Adrenal gland (tissue), 12 donors: ENCODE results near the gene SPATA31C1. TPM values are rescaled to one million over a fixed set of nuclear protein-coding genes. Genes with fewer than 3 reads are reported as not detected.

Experiments used
- DNase-seq, 7 donors: peaks; one replicate each; pipeline ENCODE4 v3.0.0-alpha.2; 2019 to 2020
- H3K27ac ChIP-seq, 5 donors: fragments of 200-600 bp; sonication (generic) in 4 of 5; 1 replicate in 3 of 5; 2 replicates in 2 of 5; pipeline versions ENCODE4 v1.5.1 to v1.8.0; 2016 to 2020; ENCODE audit warnings: mild to moderate bottlenecking in 1 of 5
- H3K27me3 ChIP-seq: fragments of 200-600 bp; 2 replicates; pipeline ENCODE4 v1.8.0; 2021
- H3K36me3 ChIP-seq, 2 donors: fragments of 200-600 bp; replicated peaks in 1 of 2; 1 replicate in 1 of 2; 2 replicates in 1 of 2; pipeline versions ENCODE4 v1.5.1 to v1.8.0; 2018 to 2022
- H3K4me1 ChIP-seq, 2 donors: fragments of 200-600 bp; replicated peaks in 1 of 2; 1 replicate in 1 of 2; 2 replicates in 1 of 2; pipeline versions ENCODE4 v1.5.1 to v1.8.0; 2018 to 2021
- H3K4me3 ChIP-seq, 4 donors: fragments of 200-600 bp; sonication (generic) in 3 of 4; one replicate each; pipeline ENCODE4 v1.5.1; 2016 to 2018
- H3K9me3 ChIP-seq, 3 donors: fragments of 200-600 bp; sonication (generic) in 1 of 3; replicated peaks in 1 of 3; 1 replicate in 2 of 3; 2 replicates in 1 of 3; pipeline versions ENCODE4 v1.5.1 to v1.8.0; 2016 to 2021
- POLR2A ChIP-seq, 2 donors: fragments of 450-650 bp; IDR thresholded peaks; one replicate each; pipeline ENCODE4 v1.6.1; 2017; ENCODE audit warnings: antibody characterized with exemption in 2 of 2, mild to moderate bottlenecking in 2 of 2, moderate library complexity in 1 of 2
- WGBS, 4 donors: extraction: QIAGEN DNeasy Blood & Tissue Kit in 2 of 4; methylation state at CpG; one replicate each; pipeline versions ENCODE4 v1.1.5 to v1.1.7; 2013 to 2017; 5-methylcytosine and 5-hydroxymethylcytosine counted together
- intact Hi-C, 2 donors: fragments of 100-400 bp; cut with DNase I; formaldehyde crosslinking; loops; one replicate each; pipeline versions ENCODE4 v1.14.1 to v1.15.0; 2022 to 2023
- polyA plus RNA-seq, 3 donors: library from polyadenylated mRNA; stranded (reverse); fragments of 200-250 nt in 2 of 3; fragments of 350-450 nt in 1 of 3; fragmentation: Illumina TruSeq in 1 of 3; extraction: RNeasy Lipid Tissue Mini Kit (QIAGEN cat#74804) in 1 of 3; gene quantifications; one replicate each; pipeline ENCODE4 v1.2.3, GENCODE V29; 2013 to 2014
- total RNA-seq, 9 donors: library from RNA; depleted of rRNA in 4 of 9; stranded (reverse); fragments of >200 nt in 4 of 9; fragments of 120-200 nt in 1 of 9; fragmentation: NEBNext Ultra II Directional in 1 of 9; extraction: Animal tissue kit (Norgen Biotek cat#: 25700) in 1 of 9; gene quantifications; one replicate each; pipeline versions ENCODE4 v1.1.0 to v1.2.4, GENCODE V29; 2013 to 2023
- TF ChIP-seq, protein P1 (sequence below), 6 experiments: fragments of 450-650 bp in 4 of 6; fragments of 200-600 bp in 2 of 6; sonication (generic) in 1 of 6; IDR thresholded peaks; 1 replicate in 5 of 6; 2 replicates in 1 of 6; pipeline versions ENCODE4 v1.5.1 to v1.8.0; 2016 to 2021; ENCODE audit warnings: antibody characterized with exemption in 6 of 6, mild to moderate bottlenecking in 2 of 6, moderate library complexity in 1 of 6
- donor health status: healthy with polysubstance abuse.
- donor health status: Bipolar disorder and iron deficiency.
- donor health status: DM: yes; HTN: yes; CAD: no.
- donor health status: DM: no; HTN: no; CAD: no.
- donor health status: DM: no; HTN: no; CAD: no.
- donor health status: DM: yes; HTN: yes; CAD: no.

Gene SPATA31C1
- total and polyA plus RNA-seq, 12 donors, result not detected

DNA sequence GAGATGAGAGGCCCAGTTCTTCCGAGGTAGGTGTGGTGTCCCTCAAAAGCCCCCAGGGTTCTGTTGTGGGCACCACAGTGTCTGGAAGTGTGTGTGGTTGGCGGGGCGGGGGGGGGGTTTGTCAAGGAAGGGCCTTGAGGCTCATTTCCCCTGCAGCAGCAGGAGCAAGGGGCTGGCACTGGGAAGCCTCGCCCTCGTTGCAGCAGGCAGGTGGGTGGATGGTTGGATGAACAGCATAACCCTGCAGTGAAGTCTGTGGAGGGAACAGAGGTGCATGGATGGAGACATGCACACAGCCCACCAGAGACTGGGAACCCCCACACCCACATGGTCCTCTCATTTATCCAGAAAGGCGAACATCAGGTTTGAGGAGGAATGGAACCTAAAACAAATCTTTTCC lies 37.1 kb upstream of the SPATA31C1 start:
- WGBS, 4 donors, result 80 to 92% (median 83%) methylated on average over 5 to 6 of the region's 6 CpGs
- TF ChIP-seq, protein P1, sequence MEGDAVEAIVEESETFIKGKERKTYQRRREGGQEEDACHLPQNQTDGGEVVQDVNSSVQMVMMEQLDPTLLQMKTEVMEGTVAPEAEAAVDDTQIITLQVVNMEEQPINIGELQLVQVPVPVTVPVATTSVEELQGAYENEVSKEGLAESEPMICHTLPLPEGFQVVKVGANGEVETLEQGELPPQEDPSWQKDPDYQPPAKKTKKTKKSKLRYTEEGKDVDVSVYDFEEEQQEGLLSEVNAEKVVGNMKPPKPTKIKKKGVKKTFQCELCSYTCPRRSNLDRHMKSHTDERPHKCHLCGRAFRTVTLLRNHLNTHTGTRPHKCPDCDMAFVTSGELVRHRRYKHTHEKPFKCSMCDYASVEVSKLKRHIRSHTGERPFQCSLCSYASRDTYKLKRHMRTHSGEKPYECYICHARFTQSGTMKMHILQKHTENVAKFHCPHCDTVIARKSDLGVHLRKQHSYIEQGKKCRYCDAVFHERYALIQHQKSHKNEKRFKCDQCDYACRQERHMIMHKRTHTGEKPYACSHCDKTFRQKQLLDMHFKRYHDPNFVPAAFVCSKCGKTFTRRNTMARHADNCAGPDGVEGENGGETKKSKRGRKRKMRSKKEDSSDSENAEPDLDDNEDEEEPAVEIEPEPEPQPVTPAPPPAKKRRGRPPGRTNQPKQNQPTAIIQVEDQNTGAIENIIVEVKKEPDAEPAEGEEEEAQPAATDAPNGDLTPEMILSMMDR (IDR thresholded peaks at IDR 0.05), result no peak
- no peak for TF ChIP-seq POLR2A (IDR thresholded peaks at IDR 0.05)
- Histone ChIP-seq H3K27ac (no peak overlapping the region), H3K36me3 (no peaks in the 10 kb centered on the region), H3K4me1 (no peaks in the 10 kb centered on the region), H3K4me3 (no peak overlapping the region), H3K9me3 (no peaks in the 10 kb centered on the region), H3K27me3 (no peaks in the 10 kb centered on the region)
- no peak for DNase-seq
- intact Hi-C loops, result no loop called here

DNA sequence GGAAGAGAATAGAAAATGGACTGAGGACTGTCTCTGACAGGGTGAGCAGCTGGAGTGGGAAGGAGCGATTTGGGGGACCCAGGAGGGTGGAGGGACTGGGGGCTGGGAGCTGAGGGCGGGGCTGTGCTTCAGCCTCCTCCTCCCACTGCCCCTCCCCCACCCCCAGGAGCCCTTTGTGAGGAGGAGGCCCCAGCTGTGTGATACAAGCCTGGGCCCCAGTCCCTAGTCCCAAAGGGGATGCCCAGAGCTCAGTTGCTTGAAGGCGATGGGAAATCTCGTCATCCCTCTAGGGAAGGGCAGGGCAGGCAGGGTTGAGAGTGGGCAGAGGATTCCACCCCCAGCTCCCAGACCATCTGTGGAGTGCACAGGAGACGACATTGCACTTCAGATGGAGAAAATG lies 35.1 kb upstream of the SPATA31C1 start, which contains the start of gene SPATA31E1:
TSS of gene SPATA31E1 (plus strand) at position 251 of the 400 bp plus-strand sequence. CDS start at position 266, 15 bp downstream.
- Histone ChIP-seq H3K4me3 (no peak within 1 kb of the TSS), H3K27me3 (no peaks in the 10 kb centered on the region), H3K36me3 (no peaks in the 10 kb centered on the region), H3K4me1 (no peaks in the 10 kb centered on the region), H3K27ac (no peak within 1 kb of the TSS), H3K9me3 (no peaks in the 10 kb centered on the region)
- peak in 1 of 7 donors; percentile 27 for DNase-seq
- 77 to 86% (median 82%) methylated on average over 1 to 5 of the region's 5 CpGs for WGBS, 4 donors
- intact Hi-C loops, result no loop called here
- TF ChIP-seq POLR2A (IDR thresholded peaks at IDR 0.05), result no peak
- TF ChIP-seq, protein P1 (IDR thresholded peaks at IDR 0.05), result no peak

DNA sequence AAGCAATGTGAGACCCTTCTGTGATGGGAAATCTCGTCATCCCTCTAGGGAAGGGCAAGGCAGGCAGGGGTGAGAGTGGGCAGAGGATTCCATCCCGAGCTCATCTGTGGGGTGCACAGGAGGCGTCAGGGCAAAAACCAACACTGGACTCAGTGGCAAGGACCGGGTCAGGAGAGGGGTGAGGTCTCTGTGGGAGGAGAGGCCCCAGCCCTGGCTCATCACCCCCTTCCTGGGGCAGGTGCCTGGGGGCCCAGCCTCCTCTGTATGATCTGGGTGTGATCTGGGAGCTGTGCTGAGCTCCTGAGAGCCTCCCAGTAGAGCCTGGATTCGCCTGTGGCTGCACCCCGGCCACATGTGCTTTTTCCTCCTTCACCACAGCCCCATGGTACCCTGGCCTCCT lies 34.5 kb upstream of the SPATA31C1 start:
- WGBS, 4 donors, result 83 to 90% (median 88%) methylated on average over 3 to 6 of the region's 6 CpGs
- H3K36me3 ChIP-seq, result no peaks in the 10 kb centered on the region
- intact Hi-C loops, result no loop called here
- H3K27me3 ChIP-seq, result no peaks in the 10 kb centered on the region
- peak in 1 of 7 donors; percentile 21 for DNase-seq
- H3K4me3 ChIP-seq, result no peak overlapping the region
- no peak overlapping the region for H3K27ac ChIP-seq
- TF ChIP-seq POLR2A (IDR thresholded peaks at IDR 0.05), result no peak
- TF ChIP-seq, protein P1 (IDR thresholded peaks at IDR 0.05), result no peak
- H3K9me3 ChIP-seq, result no peaks in the 10 kb centered on the region
- H3K4me1 ChIP-seq, result no peaks in the 10 kb centered on the region

DNA sequence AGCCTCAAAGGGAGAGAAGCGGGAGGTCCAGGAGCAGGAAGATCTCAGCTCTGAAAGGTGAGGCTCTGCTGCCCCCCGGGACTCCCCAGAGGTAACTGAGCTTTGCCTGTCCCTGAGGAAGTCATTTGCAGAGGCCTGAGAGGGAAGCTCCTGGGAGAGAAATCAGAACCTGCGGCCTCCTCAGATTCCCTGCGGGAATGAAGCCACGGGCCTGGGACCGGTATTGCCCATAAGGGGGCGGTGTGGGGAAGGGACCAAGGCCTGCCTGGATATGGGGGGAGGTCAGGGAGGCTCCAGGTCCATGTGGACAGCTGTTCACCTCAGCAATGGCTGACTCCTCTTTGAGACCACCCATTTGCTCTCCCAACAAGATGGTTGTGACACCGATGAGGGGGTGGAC lies 33.8 kb upstream of the SPATA31C1 start:
- no peak overlapping the region for H3K27ac ChIP-seq
- no peak for TF ChIP-seq POLR2A (IDR thresholded peaks at IDR 0.05)
- intact Hi-C loops, result no loop called here
- H3K4me3 ChIP-seq, result no peak overlapping the region
- H3K36me3 ChIP-seq, result no peaks in the 10 kb centered on the region
- 65 to 84% (median 78%) methylated on average over 7 to 8 of the region's 8 CpGs for WGBS, 4 donors
- peak in 1 of 7 donors; percentile 29 for DNase-seq
- no peaks in the 10 kb centered on the region for H3K9me3 ChIP-seq
- no peaks in the 10 kb centered on the region for H3K27me3 ChIP-seq
- no peaks in the 10 kb centered on the region for H3K4me1 ChIP-seq
